ENCODE data around the gene KCNMA1.
"Not testable (repeated sequence)": the region's sequence is repeated elsewhere in the genome, so short reads cannot be mapped to it uniquely, and the experiment has no call there.

Gene KCNMA1

GRCh38 chr10:77357185-77357584 lies 280.4 kb downstream of the KCNMA1 start:
- no peak for DNase-seq

- DNase-seq, result no peak
Measured at GRCh38 chr10:77355844-77356243, 281.8 kb downstream of the KCNMA1 start.

- DNase-seq, result no peak
Measured at GRCh38 chr10:77351386-77351785, 286.2 kb downstream of the KCNMA1 start.

GRCh38 chr10:77350711-77351119 lies 286.9 kb downstream of the KCNMA1 start:
- DNase-seq, result no peak

GRCh38 chr10:77350134-77350533 lies 287.5 kb downstream of the KCNMA1 start:
- DNase-seq, result no peak

GRCh38 chr10:77349226-77349625 lies 288.4 kb downstream of the KCNMA1 start:
- no peak for DNase-seq

- no peak for DNase-seq
Measured at GRCh38 chr10:77348751-77349150, 288.9 kb downstream of the KCNMA1 start.

- no peak for DNase-seq
Measured at GRCh38 chr10:77348082-77348481, 289.5 kb downstream of the KCNMA1 start.

GRCh38 chr10:77347052-77347451 lies 290.6 kb downstream of the KCNMA1 start:
- DNase-seq, result no peak

- no peak for DNase-seq
Measured at GRCh38 chr10:77341055-77341454, 296.6 kb downstream of the KCNMA1 start.

- DNase-seq, result not testable (repeated sequence)
Measured at GRCh38 chr10:77339872-77340271, 297.7 kb downstream of the KCNMA1 start.

- no peak for DNase-seq
Measured at GRCh38 chr10:77339166-77339565, 298.4 kb downstream of the KCNMA1 start.

GRCh38 chr10:77338143-77338542 lies 299.5 kb downstream of the KCNMA1 start:
- DNase-seq, result no peak

GRCh38 chr10:77334501-77334900 lies 303.1 kb downstream of the KCNMA1 start:
- peak; percentile 35 for DNase-seq

GRCh38 chr10:77333610-77334340 lies 303.8 kb downstream of the KCNMA1 start:
- peak; percentile 27 for DNase-seq

GRCh38 chr10:77332256-77332655 lies 305.4 kb downstream of the KCNMA1 start:
- DNase-seq, result no peak

GRCh38 chr10:77328272-77328816 lies 309.3 kb downstream of the KCNMA1 start:
- no peak for DNase-seq

- no peak for DNase-seq
Measured at GRCh38 chr10:77325233-77325537, 312.4 kb downstream of the KCNMA1 start.

- no peak for DNase-seq
Measured at GRCh38 chr10:77321838-77322237, 315.8 kb downstream of the KCNMA1 start.

- DNase-seq, result no peak
Measured at GRCh38 chr10:77320971-77321471, 316.6 kb downstream of the KCNMA1 start.

- DNase-seq, result no peak
Measured at GRCh38 chr10:77319557-77319956, 318.1 kb downstream of the KCNMA1 start.

- no peak for DNase-seq
Measured at GRCh38 chr10:77318739-77319138, 318.9 kb downstream of the KCNMA1 start.

- DNase-seq, result no peak
Measured at GRCh38 chr10:77317221-77317620, 320.4 kb downstream of the KCNMA1 start.

GRCh38 chr10:77315496-77316129 lies 322.0 kb downstream of the KCNMA1 start:
- no peak for DNase-seq

Data from NCI-H526 treated with DMSO at 0.1 percent for 48 hours (cell line).